Activated T-helper 1 cell treated with anti-CD3 and anti-CD28 coated beads, Interleukin-2, amount 50 U/mL, for 16 hours (primary cell): ENCODE results near the gene SUPT6H.
"Not testable (repeated sequence)": the region's sequence is repeated elsewhere in the genome, so short reads cannot be mapped to it uniquely, and the experiment has no call there.

Experiments
- DNase-seq, 2 donors: peaks; one replicate each; pipeline ENCODE4 v3.0.0-alpha.2; 2020; ENCODE audit warnings: low read depth in 1 of 2, low spot score in 1 of 2

The SUPT6H gene

GRCh38 chr17:28735242-28735722 lies 73.3 kb downstream of the SUPT6H start:
- no peak for DNase-seq

- DNase-seq: not testable (repeated sequence)
Measured at GRCh38 chr17:28735913-28736769, 74.1 kb downstream of the SUPT6H start.

GRCh38 chr17:28737316-28737715 lies 75.3 kb downstream of the SUPT6H start:
- no peak for DNase-seq

GRCh38 chr17:28737770-28738679 lies 76.0 kb downstream of the SUPT6H start:
- no peak for DNase-seq

GRCh38 chr17:28738680-28739384 lies 76.8 kb downstream of the SUPT6H start:
- DNase-seq: no peak

GRCh38 chr17:28740406-28741357 lies 78.7 kb downstream of the SUPT6H start:
- DNase-seq: no peak

GRCh38 chr17:28741358-28742349 lies 79.6 kb downstream of the SUPT6H start:
- DNase-seq: no peak

- DNase-seq: peak; percentile 41 to 66
Measured at GRCh38 chr17:28743243-28744103, 81.5 kb downstream of the SUPT6H start, which contains the start of gene TRAF4. Gene TRAF4 (plus strand): TSS chr17:28744011. CDS start chr17:28744113, 102 bp downstream.

- peak; percentile 29 to 64 for DNase-seq
Measured at GRCh38 chr17:28744104-28744971, 82.3 kb downstream of the SUPT6H start.

GRCh38 chr17:28744972-28745785 lies 83.2 kb downstream of the SUPT6H start:
- no peak for DNase-seq

GRCh38 chr17:28745786-28746411 lies 83.9 kb downstream of the SUPT6H start:
- no peak for DNase-seq

- no peak for DNase-seq
Measured at GRCh38 chr17:28746611-28747050, 84.6 kb downstream of the SUPT6H start.

GRCh38 chr17:28747051-28747691 lies 85.2 kb downstream of the SUPT6H start:
- no peak for DNase-seq

- DNase-seq: no peak
Measured at GRCh38 chr17:28747801-28748750, 86.1 kb downstream of the SUPT6H start.
